PC-9 (cell line): ENCODE measurements around the gene SLC8A1.

Experiments
- EZH2 ChIP-seq: fragments of 200-600 bp; sonication (generic); IDR thresholded peaks from 2 replicates; pipeline ENCODE4 v1.8.0; 2017; ENCODE audit warnings: antibody characterized with exemption, low read depth
- TF ChIP-seq, protein P1 (sequence below): fragments of 200-600 bp; sonication (generic); conservative IDR thresholded peaks from 2 replicates; pipeline ENCODE4 v1.6.1; 2017; ENCODE audit warnings: mixed run types, antibody characterized with exemption, mild to moderate bottlenecking, moderate library complexity

DNA sequence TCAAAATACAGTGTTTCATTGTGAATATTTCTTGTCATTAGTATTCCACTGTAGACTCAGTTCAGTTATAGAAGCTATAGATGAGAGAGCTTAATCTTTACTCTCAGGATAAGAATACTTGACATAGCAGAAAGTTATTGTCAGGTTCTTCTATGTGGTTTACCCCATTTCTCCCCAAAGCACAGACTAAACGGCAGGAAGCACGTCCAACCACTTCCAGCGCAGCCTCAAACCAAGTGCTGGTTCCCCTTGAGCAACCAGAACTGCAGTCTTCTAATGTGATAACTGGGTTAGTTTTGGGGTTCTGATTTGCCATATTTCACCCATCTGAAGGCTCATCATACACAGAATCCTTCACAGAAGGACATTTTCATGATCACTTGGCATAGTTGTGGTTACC is 324.7 kb downstream of the SLC8A1 start:
- TF ChIP-seq, protein P1, sequence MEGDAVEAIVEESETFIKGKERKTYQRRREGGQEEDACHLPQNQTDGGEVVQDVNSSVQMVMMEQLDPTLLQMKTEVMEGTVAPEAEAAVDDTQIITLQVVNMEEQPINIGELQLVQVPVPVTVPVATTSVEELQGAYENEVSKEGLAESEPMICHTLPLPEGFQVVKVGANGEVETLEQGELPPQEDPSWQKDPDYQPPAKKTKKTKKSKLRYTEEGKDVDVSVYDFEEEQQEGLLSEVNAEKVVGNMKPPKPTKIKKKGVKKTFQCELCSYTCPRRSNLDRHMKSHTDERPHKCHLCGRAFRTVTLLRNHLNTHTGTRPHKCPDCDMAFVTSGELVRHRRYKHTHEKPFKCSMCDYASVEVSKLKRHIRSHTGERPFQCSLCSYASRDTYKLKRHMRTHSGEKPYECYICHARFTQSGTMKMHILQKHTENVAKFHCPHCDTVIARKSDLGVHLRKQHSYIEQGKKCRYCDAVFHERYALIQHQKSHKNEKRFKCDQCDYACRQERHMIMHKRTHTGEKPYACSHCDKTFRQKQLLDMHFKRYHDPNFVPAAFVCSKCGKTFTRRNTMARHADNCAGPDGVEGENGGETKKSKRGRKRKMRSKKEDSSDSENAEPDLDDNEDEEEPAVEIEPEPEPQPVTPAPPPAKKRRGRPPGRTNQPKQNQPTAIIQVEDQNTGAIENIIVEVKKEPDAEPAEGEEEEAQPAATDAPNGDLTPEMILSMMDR: no peak
- TF ChIP-seq EZH2: no peak
